GM20000 (cell line): ENCODE measurements around the gene NCAPD2.
A peak's percentile ranks its signal among the peaks of the same experiment; 100 is the strongest.

ENCODE experiments used
- DNase-seq: peaks from one replicate; pipeline ENCODE4 v3.0.0; 2012; ENCODE audit warnings: low spot score
- TF ChIP-seq, protein P1 (sequence below): IDR thresholded peaks from 2 replicates; pipeline ENCODE4 v1.5.1; 2012; ENCODE audit warnings: mild to moderate bottlenecking, control low read depth; ENCODE audit errors: extremely low read depth, missing control alignments

Gene NCAPD2

DNA sequence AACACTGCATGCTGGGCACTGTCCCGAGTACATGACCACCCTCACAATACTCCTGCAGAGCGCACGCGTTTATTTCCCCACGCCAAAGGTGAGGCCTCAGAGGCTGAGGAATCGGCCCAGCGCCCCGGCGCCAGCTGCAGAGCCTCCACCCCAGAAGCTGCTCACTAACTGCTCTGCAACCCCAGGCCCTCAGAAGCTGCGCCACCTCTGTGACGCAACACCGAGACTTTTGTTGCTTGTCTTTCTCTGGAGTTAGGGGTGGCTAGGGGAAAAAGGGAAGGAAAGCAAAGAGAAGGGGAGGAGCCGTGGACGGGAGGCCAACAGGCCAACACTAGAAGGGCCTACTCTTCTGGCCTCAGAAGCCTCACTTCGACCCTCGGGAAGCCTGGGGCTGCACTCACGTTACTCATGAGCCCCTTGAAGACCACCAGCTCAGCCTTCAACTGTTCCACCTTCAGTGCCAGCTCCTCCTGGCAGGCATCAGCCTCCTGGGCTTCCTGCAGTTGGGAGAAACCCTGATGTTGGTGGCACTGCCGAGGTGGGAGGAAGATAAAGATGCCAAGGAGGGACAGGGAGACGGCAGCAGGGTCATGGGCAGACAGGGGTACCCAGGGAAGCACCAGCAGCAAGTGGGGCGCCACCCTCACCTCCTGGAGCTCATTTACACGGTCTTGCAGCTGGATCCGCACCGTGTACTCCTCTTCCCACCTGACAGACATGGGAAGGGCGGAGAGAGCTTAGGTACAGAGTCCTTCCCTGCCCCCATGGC is 56.6 kb downstream of the NCAPD2 start:
- no peak for DNase-seq
- TF ChIP-seq, protein P1, sequence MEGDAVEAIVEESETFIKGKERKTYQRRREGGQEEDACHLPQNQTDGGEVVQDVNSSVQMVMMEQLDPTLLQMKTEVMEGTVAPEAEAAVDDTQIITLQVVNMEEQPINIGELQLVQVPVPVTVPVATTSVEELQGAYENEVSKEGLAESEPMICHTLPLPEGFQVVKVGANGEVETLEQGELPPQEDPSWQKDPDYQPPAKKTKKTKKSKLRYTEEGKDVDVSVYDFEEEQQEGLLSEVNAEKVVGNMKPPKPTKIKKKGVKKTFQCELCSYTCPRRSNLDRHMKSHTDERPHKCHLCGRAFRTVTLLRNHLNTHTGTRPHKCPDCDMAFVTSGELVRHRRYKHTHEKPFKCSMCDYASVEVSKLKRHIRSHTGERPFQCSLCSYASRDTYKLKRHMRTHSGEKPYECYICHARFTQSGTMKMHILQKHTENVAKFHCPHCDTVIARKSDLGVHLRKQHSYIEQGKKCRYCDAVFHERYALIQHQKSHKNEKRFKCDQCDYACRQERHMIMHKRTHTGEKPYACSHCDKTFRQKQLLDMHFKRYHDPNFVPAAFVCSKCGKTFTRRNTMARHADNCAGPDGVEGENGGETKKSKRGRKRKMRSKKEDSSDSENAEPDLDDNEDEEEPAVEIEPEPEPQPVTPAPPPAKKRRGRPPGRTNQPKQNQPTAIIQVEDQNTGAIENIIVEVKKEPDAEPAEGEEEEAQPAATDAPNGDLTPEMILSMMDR: no peak

DNA sequence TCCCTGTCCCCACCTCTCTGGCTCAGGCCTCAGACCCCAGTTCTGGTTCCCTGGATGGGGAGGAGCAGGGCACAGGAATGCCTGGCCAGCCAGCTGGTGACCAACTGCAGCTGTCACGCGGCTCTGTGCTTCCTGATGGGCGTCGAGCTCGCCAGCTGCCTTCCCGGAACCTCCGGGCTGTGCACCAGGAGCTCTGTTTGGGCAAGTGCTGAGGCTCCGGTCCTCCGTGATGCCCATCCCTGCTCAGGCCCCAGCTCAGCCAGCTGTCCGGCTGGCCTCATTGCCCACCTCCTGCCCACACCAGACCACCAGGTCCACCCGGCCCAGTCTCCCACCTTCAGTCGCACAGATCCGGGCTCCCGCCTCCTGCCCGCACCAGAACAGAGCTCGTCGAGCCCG is 57.2 kb downstream of the NCAPD2 start:
- no peak for DNase-seq
- TF ChIP-seq, protein P1: no peak

DNA sequence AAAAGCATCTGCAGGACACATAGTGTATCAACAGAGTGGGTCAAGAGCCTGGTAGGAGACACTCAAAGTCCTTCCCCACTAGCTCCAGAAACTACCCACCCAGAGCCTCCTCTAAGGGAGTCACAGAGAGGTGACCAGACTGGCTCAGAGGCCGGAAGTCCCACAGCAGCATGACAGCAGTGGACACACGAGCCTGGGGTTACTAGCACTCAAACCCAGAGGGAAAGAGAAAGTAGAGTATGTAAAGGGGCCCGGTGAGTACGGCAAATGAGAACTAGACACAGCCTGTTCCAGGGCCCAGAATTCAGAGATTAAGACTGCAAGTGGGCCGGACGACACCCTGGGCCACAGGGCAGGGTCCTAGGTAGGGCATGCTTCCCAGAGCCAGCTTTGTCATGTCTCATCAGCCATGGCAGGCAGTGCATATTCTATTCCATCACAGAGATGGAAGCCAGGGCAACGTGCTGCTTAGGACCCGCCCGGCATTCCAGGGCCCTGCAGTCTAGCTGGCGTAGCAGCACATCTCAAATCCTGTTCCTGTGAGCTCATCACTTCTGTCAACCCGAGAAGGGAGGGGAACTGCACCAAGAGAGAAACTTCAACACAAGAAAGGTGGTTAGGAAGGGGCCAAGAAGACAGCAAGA is 57.7 kb downstream of the NCAPD2 start:
- TF ChIP-seq, protein P1: no peak
- no peak for DNase-seq

DNA sequence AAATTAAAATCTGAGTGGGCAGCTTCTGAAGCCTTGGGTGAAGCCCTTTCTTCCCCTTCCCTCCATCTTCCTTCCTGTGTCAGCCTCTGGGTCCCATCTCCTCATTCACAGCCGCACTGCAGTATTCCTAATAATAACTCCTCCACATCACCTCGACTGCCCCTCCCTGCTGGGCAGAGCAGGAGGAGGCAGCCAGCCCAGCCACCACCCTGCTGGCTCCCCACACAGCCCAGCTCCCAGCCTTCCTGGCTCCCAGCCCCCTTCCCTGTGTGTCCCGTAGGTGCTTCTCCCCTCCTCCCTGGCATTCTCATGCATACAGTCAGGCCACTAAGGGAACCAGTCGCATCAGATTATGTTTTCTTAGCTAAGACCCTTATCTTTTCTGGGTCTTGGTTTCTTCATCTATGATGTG is 58.2 kb downstream of the NCAPD2 start:
- DNase-seq: no peak
- TF ChIP-seq, protein P1: no peak

DNA sequence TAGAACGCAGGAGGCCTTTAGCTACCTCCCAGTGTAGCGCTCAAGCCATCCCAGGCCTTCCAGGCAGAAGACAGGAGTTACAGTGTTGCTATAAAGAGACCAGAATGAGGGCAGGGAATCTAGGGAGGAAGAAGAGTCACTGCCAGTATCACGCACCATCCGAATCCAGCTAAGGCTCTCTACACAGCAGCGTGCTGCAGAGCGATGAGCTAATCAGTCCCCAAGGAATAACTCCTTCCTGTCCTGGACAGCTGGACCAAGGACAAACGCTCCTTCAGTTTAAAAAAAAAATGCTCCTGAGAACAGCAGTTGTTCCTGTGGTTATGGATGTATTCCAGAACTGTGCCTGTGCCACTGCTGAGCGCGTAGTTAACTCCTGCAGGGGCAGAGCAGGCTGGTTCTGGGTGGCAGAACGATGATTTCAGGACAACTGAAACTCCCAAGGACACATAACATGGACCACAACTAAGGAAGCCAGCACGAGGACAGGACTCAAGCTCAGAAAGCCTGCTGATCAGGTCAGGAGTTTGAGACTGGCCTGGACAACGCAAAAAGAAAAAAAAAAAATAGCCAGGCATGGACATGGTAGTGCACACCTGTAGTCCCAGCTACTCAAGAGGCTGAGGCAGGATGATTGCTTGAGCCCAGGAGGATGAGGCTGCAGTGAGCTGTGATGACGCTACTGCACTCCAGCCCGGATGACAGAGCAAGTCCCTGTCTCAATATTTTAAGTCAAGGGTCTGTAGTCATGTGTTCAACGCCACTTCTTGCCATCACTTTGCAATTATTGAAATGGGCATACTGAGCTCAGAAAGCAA is 59.4 kb downstream of the NCAPD2 start:
- TF ChIP-seq, protein P1: no peak
- DNase-seq: no peak

DNA sequence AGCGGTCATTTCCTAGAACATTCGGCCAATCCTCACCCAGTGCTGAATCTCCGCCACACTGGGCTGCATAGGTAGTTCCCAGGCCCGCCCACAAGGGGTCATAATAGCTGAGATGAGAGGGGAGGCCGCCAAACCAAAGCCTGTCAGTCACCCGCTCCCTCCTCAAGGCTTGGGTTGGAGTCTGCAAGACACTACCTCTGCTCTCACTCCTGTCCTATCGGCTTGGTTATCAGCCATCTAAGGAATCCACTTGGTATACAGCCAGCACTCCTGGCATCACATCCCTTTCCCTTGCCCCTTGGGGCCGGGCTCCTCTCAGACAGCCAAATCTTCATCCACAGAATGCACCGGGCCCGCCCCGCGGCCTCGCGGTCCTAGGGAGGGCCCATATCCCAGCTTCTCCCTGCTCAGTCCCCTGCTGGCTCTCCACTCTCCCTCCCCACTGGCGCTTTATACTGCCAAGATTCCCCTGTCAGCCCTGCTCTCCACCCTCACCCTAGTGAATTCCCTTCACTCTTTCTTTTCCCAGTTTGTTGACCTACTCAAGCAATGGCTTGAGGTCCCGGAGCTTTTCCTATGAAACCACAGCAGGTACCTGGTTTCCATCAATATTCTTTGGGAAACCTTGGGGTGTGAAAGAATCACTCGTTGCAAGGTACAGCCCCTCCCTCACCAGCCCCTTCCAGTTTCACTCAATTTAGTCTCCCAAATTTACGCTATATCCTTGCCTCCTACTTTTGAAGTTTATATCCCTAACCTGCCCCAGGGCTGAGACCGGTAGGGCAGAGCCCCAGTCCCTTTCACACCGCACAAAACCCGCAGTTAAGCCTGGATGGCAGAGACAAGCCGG is 60.5 kb downstream of the NCAPD2 start:
- DNase-seq: peak; percentile 91
- TF ChIP-seq, protein P1: peak; percentile 61
